Left colon (tissue), 2 donors: ENCODE results near the gene KAZN. TPM values are rescaled to one million over a fixed set of nuclear protein-coding genes. Genes with fewer than 3 reads are reported as not detected.

Source experiments
- ATAC-seq: fragments of 200-7000 bp; cut with Tn5 transposase; one replicate; pipeline ENCODE4 v1.9.1; 2020; ENCODE audit warnings: mild to moderate bottlenecking, moderate library complexity
- DNase-seq, 2 donors: peaks; one replicate each; pipeline ENCODE4 v3.0.0-alpha.2; 2020
- intact Hi-C, 2 donors: fragments of 100-400 bp; cut with DNase I in 1 of 2; cut with micrococcal nuclease in 1 of 2; formaldehyde crosslinking; loops; one replicate each; pipeline versions ENCODE4 v1.11.2 to v1.14.0; 2022; cut with DNase I, micrococcal nuclease
- total RNA-seq, 2 donors: library from RNA; stranded (reverse); fragmentation: NEBNext Ultra II Directional; extraction: Animal tissue kit (Norgen Biotek cat#: 25700); gene quantifications; one replicate each; pipeline ENCODE4 v1.2.1, GENCODE V29; 2021
- donor health status: DM: no; HTN: no; CAD: no.
- donor health status: DM: yes; HTN: yes; CAD: no.

The KAZN gene
- total RNA-seq, 2 donors from 2014 or later = 11.4 to 14.2 TPM

- ATAC-seq = no peak
Observed at GRCh38 chr1:14580986-14581385, 17.5 kb upstream of the KAZN start.

DNA sequence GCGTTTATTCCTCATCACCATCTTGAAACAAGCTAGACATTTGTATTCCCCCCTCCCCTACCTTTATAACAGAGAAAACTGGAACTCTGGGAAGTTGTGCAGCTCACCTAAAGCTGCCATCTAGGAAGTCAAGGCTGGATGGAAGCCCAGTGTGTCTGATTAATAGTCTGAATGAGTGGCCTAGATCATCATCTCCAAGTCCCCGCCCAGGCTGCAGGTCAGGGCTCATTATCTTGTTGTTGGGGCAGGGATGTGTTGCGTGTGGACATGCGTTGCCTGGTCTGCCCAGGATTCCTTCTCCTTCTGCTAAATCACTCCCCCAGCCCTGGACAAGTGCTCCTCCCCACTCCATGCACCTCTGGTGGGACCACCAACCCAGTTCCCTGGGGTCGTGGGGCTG, 14.7 kb upstream of the KAZN start:
- DNase-seq (no peak), ATAC-seq (no peak)
- intact Hi-C loops = no loop called here

More at GRCh38 chr1:14580986-14581385, 17.5 kb upstream of the KAZN start:
- intact Hi-C loops = no loop called here
- DNase-seq = no peak

DNA sequence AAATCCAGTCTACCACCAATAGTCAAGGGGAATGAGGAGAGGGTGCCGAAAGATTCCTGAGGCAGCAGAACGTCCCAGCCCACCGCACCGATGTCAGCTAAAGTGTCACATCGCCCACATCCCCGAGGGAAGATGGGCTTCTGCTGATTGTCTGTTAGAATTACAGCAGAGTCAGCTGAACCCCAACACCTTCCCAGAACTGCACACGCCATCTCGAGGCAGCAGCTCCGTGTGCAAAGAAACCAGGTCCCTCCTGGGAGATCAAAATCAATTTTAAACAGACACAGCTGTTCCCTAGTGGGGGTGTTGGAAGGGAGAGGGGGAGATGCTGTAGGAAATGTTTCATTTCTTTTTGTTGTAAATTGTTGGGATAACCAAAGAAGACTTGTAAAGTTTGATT, 12.8 kb upstream of the KAZN start:
- ATAC-seq = no peak
- intact Hi-C loops = no loop called here
- DNase-seq = no peak

- ATAC-seq (no peak), DNase-seq (no peak)
- intact Hi-C loops = no loop called here
Observed at GRCh38 chr1:14590411-14591180, 7.9 kb upstream of the KAZN start.

GRCh38 chr1:14591600-14591999, 6.9 kb upstream of the KAZN start:
- ATAC-seq (no peak), DNase-seq (no peak)
- intact Hi-C loops = no loop called here

DNA sequence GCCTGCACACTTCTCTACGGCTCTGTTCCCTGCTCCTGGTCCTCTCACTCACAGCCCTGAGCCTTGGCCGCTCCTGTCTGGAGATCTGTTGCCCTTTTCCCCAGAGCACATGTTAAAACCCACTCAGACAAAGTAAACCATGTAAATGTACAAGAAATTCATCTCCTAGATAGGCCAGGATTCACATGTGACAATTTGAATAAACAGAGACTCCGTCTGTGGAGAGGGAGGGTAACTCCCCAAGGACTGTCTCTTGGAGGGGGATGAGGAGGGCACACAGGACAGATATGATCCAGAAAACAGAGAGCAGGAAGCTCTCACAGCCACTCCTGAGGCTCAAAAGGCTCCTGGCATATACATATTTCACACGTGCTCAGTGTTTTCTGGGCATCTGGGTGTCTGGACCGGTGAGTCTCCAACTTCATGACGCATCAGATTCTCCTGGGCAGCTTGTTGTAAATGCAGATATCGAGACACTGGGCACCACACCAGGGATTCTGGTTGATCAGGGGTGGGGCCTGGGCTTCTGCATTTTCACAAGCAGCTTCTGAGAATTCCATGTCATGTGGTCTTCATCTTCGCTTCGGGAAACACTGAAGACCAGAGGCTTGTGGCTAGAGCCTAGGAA, 6.4 kb upstream of the KAZN start:
- DNase-seq (no peak), ATAC-seq (no peak)
- intact Hi-C loops = no loop called here

- DNase-seq (no peak), ATAC-seq (no peak)
- intact Hi-C loops = no loop called here
Observed at GRCh38 chr1:14593302-14593701, 5.2 kb upstream of the KAZN start.

- no peak for DNase-seq
- intact Hi-C loops = no loop called here
- no peak for ATAC-seq
Observed at GRCh38 chr1:14594045-14594444, 4.4 kb upstream of the KAZN start.

DNA sequence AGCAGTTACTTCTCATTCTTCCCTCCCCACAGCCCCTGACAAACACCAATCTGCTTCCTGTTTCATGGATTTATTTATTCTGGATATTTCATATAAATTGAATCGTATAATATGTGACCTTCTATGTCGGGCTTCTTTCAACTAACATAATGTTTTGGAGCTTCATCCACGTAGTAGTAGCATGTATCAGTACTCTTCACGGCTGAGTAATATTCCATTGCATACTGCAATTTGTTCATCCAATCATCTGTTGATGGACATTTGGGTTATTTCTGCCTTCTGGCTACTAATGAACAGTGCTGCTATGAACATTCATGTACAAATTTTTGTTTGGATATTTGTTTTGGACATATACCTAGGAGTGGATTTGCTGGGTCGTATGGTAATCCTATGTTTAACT, 1.9 kb upstream of the KAZN start:
- DNase-seq (no peak), ATAC-seq (no peak)
- intact Hi-C loops = no loop called here

DNA sequence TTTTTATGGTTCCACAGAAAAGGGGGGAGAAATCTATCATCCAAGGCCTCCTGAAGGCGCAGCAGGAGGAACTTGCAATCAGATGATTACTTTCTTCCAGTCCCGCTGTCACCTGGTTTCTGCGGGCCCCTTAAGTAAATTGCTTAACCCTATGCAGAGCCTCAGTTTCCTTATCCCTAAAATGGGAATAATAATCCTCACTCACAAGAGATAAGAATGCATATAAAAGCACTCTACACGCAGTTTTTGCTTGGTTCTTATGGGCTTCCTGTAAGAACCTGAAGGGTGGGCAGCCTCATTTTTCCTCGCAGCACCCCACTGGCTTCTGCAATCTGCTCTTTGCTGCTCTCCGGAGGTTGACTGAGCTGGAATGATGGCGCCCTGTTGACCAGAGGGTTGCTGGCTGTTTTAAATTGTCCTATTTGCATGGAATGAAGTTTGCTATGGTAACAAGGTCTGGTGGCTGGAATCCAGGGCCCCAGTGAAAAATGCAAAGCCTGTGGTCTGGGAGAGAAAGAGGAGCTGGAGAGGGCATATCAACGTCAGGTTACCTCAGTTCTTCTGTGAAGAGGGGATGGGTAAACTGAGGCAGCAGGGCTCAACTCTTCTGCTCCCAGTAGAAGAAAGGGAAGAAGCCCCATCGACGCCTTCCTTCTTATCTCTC, 1.0 kb upstream of the KAZN start:
- intact Hi-C loops = no loop called here
- no peak for DNase-seq
- no peak for ATAC-seq

DNA sequence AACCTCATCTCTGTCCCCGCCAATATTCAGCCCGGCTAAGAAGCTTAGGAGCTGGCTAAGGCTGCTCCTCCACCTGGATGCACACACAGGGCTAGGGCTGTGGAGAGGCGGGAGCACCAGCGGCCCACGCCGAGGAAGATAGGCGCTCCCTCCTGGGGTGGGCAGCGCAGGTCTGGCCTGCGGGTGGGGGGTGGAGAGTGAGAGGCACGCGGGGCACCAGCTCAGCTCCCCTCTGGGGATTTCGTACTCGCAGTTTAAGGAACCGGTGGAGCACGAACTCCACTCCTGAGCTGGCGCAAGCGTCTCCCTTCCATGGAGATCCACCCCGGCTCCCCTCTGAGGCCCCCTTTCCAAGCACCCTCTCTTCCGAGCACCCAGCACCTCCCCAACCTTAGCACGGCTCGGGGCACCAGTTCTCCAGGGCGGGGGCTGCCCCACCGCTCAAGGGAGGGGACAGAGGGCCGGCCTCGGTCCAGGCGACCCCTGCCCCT, 433 bp upstream of the KAZN start:
- intact Hi-C loops = no loop called here
- no peak for DNase-seq
- no peak for ATAC-seq

GRCh38 chr1:14599183-14599791, 802 bp downstream of the KAZN start:
- no peak for ATAC-seq
- DNase-seq = peak in 1 of 2 donors; percentile 5
- intact Hi-C loops = no loop called here

- no peak for ATAC-seq
- intact Hi-C loops = no loop called here
- DNase-seq = no peak
Observed at GRCh38 chr1:14599800-14600199, 1.3 kb downstream of the KAZN start.

- DNase-seq = no peak
- intact Hi-C loops = no loop called here
- no peak for ATAC-seq
Observed at GRCh38 chr1:14600405-14601112, 2.1 kb downstream of the KAZN start.

DNA sequence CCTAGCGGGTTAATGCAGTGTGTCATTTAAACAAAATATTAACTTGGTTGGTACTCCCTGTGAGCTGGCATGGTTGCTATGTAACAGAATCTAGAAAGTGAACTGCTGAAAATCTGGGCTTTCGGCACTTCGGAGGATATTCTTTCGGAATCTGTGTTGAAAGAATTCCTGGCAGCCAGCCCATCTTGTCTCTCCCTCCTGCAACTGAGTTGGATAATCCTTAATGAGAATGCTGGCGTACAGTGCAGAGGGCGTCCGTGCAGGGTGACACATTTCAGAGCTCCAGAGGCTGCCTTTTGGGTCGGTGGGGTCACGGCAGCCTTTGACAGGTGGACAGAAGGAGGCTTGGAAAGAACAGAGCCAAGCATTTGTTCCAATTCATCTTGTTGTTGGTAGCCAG, 3.7 kb downstream of the KAZN start:
- peak; percentile 32 to 37 for DNase-seq
- ATAC-seq = no peak
- intact Hi-C loops = no loop called here

DNA sequence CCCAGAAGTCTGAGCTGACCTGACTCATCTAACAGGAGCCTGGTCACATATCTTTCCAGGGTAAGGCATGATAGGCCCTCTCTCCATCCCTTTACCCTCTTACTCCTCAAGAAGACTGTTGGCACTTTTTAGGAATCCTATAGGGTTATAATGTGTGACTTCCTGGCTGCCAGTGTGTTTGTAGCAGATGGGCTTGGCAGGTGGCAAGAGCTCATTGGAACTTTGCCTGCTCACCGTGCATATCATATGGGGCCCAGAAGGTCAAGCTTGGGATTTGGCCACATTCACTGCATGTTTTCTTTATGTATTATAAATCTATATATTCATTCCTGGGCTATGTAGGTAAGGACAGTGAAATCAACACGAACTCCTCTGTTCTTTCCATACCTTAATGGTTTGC, 5.2 kb downstream of the KAZN start:
- ATAC-seq (no peak), DNase-seq (no peak)
- intact Hi-C loops = no loop called here

- intact Hi-C loops = no loop called here
- no peak for ATAC-seq
- DNase-seq = no peak
Observed at GRCh38 chr1:14604414-14604813, 5.9 kb downstream of the KAZN start.

GRCh38 chr1:14605945-14606344, 7.5 kb downstream of the KAZN start:
- intact Hi-C loops = no loop called here
- ATAC-seq = no peak
- no peak for DNase-seq

DNA sequence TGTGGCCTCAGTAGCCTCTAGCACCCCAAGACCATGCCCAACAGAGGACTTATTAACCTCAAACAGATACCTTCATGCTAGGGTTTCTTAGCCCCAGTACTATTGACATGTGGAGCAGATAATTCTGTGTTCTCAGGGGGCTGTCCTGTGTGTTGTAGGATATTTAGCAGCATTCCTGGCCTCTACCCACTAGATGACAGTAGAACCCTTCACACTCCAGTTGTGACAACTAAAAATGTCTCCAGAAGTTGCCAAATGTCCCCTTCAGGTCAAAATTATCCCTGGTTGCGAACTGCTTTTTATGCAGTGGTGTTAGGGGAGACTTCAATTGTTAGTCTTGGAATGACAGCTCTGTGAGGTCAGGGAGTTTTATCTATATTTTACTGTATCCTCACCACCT, 8.1 kb downstream of the KAZN start:
- intact Hi-C loops = no loop called here
- no peak for DNase-seq
- ATAC-seq = no peak
